Suprapubic skin (tissue), 4 donors: ENCODE results near the gene CCNB3.

Source experiments
- CTCF ChIP-seq, 2 donors: fragments of 200-600 bp in 1 of 2; fragments of 450-650 bp in 1 of 2; sonication (generic) in 1 of 2; IDR thresholded peaks; one replicate each; pipeline ENCODE4 v1.5.1; 2016 to 2019; ENCODE audit warnings: antibody characterized with exemption in 2 of 2, mild to moderate bottlenecking in 1 of 2, moderate library complexity in 1 of 2
- POLR2A ChIP-seq, 2 donors: fragments of 450-650 bp; IDR thresholded peaks; one replicate each; pipeline ENCODE4 v1.6.1; 2017; ENCODE audit warnings: antibody characterized with exemption in 2 of 2, mild to moderate bottlenecking in 2 of 2, moderate library complexity in 2 of 2
- POLR2AphosphoS5 ChIP-seq, 3 donors: sonication (generic); formaldehyde crosslinking; IDR thresholded peaks; one replicate each; pipeline ENCODE4 v1.6.1; 2017; ENCODE audit warnings: antibody characterized with exemption in 3 of 3

GRCh38 chrX:50157545-50158135, 46.9 kb upstream of the CCNB3 start:
- TF ChIP-seq POLR2A (IDR thresholded peaks at IDR 0.05), result no peak
- no peak for TF ChIP-seq CTCF (IDR thresholded peaks at IDR 0.05)
- no peak for TF ChIP-seq POLR2AphosphoS5 (IDR thresholded peaks at IDR 0.05)
